Neural progenitor cell (in vitro differentiated cells): ENCODE results near the gene ITGA6.

Experiments used
- EZH2phosphoT487 ChIP-seq: fragments of 200-600 bp; sonication (generic); IDR thresholded peaks from 2 replicates; pipeline ENCODE4 v1.6.1; 2017; ENCODE audit warnings: antibody characterized with exemption
- TF ChIP-seq, protein P1 (sequence below): fragments of 200-600 bp; sonication (generic); IDR thresholded peaks from 2 replicates; pipeline ENCODE4 v1.5.1; 2017; ENCODE audit warnings: antibody characterized with exemption, mild to moderate bottlenecking

DNA sequence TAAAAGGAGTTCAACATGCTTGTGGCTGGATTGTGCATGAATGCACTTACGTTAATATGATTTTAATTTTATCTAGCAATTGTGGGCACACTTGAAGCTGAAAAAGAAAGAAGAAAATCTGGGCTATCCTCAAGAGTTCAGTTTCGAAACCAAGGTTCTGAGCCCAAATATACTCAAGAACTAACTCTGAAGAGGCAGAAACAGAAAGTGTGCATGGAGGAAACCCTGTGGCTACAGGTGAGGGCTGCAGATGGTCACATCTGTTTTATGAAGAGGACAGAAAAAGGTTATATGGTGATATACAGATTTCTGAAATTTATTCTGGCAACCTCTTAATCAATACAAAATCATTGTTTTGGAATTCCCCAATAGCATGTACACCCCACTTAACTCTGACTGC is 57.3 kb downstream of the ITGA6 start:
- TF ChIP-seq, protein P1, sequence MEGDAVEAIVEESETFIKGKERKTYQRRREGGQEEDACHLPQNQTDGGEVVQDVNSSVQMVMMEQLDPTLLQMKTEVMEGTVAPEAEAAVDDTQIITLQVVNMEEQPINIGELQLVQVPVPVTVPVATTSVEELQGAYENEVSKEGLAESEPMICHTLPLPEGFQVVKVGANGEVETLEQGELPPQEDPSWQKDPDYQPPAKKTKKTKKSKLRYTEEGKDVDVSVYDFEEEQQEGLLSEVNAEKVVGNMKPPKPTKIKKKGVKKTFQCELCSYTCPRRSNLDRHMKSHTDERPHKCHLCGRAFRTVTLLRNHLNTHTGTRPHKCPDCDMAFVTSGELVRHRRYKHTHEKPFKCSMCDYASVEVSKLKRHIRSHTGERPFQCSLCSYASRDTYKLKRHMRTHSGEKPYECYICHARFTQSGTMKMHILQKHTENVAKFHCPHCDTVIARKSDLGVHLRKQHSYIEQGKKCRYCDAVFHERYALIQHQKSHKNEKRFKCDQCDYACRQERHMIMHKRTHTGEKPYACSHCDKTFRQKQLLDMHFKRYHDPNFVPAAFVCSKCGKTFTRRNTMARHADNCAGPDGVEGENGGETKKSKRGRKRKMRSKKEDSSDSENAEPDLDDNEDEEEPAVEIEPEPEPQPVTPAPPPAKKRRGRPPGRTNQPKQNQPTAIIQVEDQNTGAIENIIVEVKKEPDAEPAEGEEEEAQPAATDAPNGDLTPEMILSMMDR, result no peak
- TF ChIP-seq EZH2phosphoT487, result no peak
